GM15510 (cell line): ENCODE measurements around the gene RBM10.

Source experiments
- POLR2A ChIP-seq: IDR thresholded peaks from 3 replicates; pipeline ENCODE4 v1.6.1; 2011; ENCODE audit warnings: borderline replicate concordance; ENCODE audit not compliant: insufficient read length; ENCODE audit errors: extremely low read depth

The RBM10 gene

GRCh38 chrX:47144626-47145394 lies at the start of gene RBM10, which contains the start of gene NDUFB11:
RBM10 (plus strand) TSS chrX:47145221; CDS start chrX:47147482, 2,261 bp downstream.
NDUFB11 (minus strand) TSS chrX:47144702; CDS start chrX:47144679, 23 bp downstream.
- peak; percentile 76 for TF ChIP-seq POLR2A

GRCh38 chrX:47097018-47097417 lies 48.0 kb upstream of the RBM10 start:
- TF ChIP-seq POLR2A, result no peak

GRCh38 chrX:47098338-47099094 lies 46.5 kb upstream of the RBM10 start:
- TF ChIP-seq POLR2A, result no peak

- TF ChIP-seq POLR2A, result no peak
Measured at GRCh38 chrX:47101206-47101605, 43.8 kb upstream of the RBM10 start.

GRCh38 chrX:47112316-47112954 lies 32.6 kb upstream of the RBM10 start:
- TF ChIP-seq POLR2A, result no peak

- peak; percentile 68 for TF ChIP-seq POLR2A
Measured at GRCh38 chrX:47129157-47129898, 15.7 kb upstream of the RBM10 start.

- TF ChIP-seq POLR2A, result no peak
Measured at GRCh38 chrX:47129899-47130358, 15.1 kb upstream of the RBM10 start.

- TF ChIP-seq POLR2A, result no peak
Measured at GRCh38 chrX:47133493-47133892, 11.5 kb upstream of the RBM10 start.

GRCh38 chrX:47138171-47138570 lies 6.8 kb upstream of the RBM10 start:
- no peak for TF ChIP-seq POLR2A

GRCh38 chrX:47143894-47144625 lies 961 bp upstream of the RBM10 start:
- TF ChIP-seq POLR2A, result no peak

- TF ChIP-seq POLR2A, result no peak
Measured at GRCh38 chrX:47145395-47146120, 537 bp downstream of the RBM10 start.

GRCh38 chrX:47146121-47146935 lies 1.3 kb downstream of the RBM10 start:
- TF ChIP-seq POLR2A, result no peak

GRCh38 chrX:47146936-47147859 lies 2.2 kb downstream of the RBM10 start:
- TF ChIP-seq POLR2A, result no peak
